GM19099 (cell line): ENCODE results near the gene HAGH.
A peak's percentile ranks its signal among the peaks of the same experiment; 100 is the strongest.

Experiments
- POLR2A ChIP-seq: IDR thresholded peaks from 3 replicates; pipeline ENCODE4 v1.6.1; 2011; ENCODE audit warnings: low read depth; ENCODE audit not compliant: insufficient read length; ENCODE audit errors: extremely low read depth

The HAGH gene

DNA sequence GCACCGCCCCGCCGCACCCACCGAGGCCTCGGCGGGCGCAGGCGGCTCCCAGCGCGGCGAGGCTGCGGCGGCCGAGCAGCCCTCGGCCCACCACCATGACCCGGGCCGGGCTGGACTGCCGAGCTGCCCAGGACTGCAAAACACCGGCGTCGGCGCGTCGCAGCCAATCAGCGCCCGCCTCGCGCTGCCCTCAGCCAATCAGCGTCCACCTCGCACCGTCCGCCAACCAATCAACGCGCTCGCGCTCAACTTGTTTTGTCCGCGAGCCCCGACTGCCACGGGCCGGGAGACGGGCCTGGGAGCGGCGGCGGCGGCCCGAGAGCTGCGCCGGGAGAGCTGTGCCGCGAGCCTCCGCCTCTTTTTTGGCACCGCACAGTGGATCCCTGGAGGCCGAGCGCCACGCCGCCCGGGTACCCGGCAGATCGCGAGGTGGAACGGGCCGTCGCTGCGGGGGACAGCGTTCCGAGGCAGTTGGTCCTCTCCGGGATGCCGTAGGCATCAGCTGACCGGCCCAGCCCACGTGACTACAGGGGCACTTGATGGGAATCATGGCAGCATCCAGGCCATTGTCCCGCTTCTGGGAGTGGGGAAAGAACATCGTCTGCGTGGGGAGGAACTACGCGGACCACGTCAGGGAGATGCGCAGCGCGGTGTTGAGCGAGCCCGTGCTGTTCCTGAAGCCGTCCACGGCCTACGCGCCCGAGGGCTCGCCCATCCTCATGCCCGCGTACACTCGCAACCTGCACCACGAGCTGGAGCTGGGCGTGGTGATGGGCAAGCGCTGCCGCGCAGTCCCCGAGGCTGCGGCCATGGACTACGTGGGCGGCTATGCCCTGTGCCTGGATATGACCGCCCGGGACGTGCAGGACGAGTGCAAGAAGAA lies at the start of gene HAGH, which contains the start of gene FAHD1:
HAGH (minus strand) TSS at position 135 of the 883 bp plus-strand sequence; CDS start at position 97, 38 bp downstream.
FAHD1 (plus strand) TSS at position 516 of the 883 bp plus-strand sequence; CDS start at position 549, 33 bp downstream.
- TF ChIP-seq POLR2A = peak; percentile 67

DNA sequence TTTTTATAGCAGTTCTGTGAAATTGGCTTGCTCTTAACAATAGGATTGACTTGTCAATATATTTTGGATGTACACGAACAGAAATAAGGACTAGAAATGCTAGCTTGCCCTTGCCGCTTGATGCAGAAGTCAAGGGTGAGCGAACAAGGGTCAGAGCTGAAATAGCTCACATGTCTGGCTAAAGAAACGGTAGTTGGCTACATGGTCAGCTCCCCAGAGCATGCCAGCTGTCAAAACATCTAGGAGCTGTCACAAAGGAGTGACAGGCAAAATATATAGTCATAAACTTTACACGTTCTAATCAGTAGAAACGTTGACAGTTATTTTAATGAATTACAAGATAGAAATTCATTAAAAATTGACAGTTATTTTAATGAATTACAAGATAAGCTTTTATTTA lies 48.2 kb upstream of the HAGH start:
- TF ChIP-seq POLR2A = no peak

- no peak for TF ChIP-seq POLR2A
Measured at GRCh38 chr16:1871974-1872635, 45.5 kb upstream of the HAGH start, which contains the start of gene MEIOB. Gene MEIOB, minus strand, starts transcription at chr16:1872164. Its CDS starts 3,989 bp downstream, at chr16:1868175.

DNA sequence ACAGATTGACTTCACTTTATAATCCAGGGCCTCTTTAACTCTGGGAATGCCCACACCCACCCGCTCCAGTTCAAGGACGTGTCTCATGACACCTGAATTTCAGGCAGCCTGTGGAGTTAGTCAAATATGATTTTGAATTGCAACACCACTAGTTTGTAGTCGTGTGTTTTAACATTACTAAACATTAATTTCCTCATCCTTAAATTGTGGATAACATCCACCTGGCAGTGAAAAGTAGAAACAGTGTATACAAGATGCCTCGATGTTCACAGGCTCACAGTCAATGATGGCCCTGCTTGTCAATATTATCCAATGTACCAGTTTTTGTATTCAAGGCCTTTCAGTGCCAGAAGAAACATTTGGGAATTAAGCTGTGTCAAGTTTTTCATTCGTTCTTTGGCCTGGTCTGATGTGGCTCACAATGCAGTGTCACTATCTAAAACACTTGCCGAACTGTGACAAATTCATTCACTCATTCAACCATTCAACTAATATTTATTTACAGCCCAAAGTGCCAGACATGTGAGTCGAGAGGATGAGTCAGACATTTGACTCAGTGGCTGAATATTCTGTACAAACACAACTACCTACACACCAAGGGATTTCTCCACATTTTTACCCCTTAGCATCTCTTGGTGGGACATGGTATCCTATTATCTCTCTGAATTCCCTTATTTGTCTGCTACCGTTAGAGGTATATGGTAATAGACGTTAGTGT lies 43.9 kb upstream of the HAGH start:
- TF ChIP-seq POLR2A = no peak

DNA sequence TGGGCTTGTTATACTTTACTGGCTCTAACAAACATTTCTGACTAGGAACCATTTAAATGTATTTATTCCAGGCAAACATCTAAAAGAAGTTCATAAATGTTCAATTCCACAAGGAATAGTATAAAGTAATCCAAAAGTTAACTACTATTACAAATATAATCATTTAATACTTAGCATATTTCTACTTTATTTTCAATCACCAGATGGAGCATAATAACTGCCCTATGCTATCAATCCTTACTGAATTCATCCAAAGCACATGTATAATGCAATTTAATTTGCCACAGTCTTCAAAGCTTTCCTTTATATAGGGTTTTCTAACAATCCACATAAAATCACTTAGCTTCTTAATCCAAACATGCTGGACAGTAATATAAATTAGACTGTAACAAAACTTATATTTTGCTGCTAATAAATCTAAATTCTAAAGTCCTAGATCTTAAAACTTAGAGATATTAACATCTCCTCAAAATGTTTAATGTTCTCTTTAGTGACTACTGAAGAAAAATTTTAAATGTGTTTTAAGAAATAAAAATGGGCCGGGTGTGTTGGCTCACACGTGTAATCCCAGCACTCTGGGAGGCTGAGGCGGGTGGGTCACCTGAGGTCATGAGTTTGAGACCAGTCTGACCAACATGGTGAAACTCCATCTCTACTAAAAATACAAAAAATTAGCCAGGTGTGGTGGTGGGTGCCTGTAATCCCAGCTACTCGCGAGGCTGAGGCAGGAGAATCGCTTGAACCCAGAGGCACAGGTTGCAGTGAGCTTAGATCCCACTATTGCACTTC lies 39.5 kb upstream of the HAGH start:
- no peak for TF ChIP-seq POLR2A

GRCh38 chr16:1863681-1864460 lies 37.2 kb upstream of the HAGH start:
- TF ChIP-seq POLR2A = no peak

- TF ChIP-seq POLR2A = no peak
Measured at GRCh38 chr16:1862394-1862793, 35.8 kb upstream of the HAGH start.

DNA sequence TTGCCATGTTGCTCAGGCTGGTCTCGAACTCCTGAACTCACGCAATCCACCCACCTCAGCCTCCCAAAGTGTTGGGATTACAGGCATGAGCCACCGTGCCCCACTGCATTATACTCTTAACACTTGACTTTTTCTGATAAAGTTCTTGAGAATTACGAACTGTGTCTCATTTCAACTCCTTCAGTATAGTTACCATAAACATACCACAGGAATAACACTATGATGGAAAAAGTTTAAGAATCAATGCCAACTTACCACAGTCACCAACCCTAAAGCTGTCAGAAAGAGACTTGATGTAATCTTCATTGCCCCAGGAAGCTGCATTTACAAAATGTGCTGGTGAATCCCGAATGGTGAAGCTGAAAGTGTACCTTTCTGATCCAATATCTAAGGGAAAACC lies 35.1 kb upstream of the HAGH start:
- no peak for TF ChIP-seq POLR2A

GRCh38 chr16:1859650-1860049 lies 33.0 kb upstream of the HAGH start:
- TF ChIP-seq POLR2A = no peak

- TF ChIP-seq POLR2A = no peak
Measured at GRCh38 chr16:1858189-1858865, 31.7 kb upstream of the HAGH start.

- no peak for TF ChIP-seq POLR2A
Measured at GRCh38 chr16:1857433-1858097, 30.9 kb upstream of the HAGH start.

DNA sequence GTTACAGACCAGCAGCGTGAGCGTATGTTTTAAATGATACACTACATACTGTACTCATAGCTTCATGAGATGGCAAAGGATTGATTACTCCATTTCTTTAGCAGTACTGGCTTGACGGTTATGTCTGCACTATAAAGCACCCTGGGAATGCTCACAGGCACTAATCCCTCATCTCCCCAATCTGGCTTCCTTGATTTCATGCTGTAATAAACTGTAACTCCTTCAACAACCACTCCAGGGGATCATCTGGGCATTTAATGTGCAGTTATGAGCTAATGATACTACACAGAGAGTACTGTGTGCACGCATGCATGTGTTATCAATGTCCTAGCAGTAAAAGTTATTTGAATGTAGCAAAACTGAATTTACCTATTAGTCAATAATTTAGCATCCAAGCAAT lies 25.2 kb upstream of the HAGH start:
- no peak for TF ChIP-seq POLR2A

DNA sequence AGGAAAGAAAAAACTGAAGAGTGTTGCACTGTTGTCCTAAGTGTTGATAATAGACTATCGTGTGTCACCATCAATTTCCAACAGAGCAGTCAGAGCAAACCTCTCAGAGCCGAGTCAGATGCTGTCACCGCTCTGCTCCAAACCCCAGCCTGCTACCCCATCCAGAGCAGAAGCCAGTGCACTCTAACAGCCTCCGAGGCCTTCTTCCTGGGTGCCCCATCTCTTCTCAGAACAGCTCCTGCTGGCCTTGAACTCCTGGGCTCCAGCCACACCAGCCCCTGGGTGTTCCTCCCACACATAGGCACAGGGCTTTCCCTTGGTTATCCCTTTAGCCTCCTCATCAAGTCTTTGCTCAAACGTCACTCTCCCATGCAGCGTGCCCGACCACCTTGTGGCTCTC lies 24.4 kb upstream of the HAGH start:
- no peak for TF ChIP-seq POLR2A
